GM19193 (cell line): ENCODE data around the gene MYO9B.

Source experiments
- POLR2A ChIP-seq: IDR thresholded peaks from 4 replicates; pipeline ENCODE4 v1.6.1; 2011; ENCODE audit not compliant: insufficient read depth, insufficient read length; ENCODE audit errors: extremely low read depth

MYO9B gene

DNA sequence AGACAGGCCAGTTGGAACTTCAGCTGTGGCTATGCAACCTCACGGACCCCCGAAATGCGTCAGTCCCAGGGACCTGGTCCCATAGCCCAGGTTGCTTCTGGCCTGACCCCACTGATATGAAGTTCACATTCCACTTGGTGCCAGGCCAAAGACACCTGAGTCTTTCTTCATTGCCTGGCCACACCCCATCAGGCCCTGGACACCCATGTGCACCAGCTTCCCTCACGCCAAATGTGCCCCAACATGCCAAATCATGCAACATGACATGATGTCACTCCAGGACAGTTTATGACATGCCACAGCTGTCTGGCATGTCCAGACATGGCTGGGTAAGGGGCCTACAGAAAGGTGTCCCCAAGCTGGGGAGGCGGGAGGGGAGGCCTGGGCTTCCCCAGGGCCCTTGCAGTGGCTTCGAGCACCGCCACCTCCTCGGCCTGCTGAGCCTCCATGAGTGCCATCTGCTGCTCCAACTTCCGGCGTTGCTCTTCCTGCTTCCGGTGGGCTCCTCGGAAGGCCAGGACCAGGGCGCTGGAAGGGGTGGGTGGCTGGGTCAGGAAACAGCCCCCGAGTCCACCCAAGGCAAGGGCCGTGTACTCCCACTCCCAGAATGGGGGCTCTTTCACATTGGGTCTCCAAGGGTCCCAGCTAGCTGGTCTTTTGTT is 174.4 kb downstream of the MYO9B start:
- TF ChIP-seq POLR2A, result no peak

DNA sequence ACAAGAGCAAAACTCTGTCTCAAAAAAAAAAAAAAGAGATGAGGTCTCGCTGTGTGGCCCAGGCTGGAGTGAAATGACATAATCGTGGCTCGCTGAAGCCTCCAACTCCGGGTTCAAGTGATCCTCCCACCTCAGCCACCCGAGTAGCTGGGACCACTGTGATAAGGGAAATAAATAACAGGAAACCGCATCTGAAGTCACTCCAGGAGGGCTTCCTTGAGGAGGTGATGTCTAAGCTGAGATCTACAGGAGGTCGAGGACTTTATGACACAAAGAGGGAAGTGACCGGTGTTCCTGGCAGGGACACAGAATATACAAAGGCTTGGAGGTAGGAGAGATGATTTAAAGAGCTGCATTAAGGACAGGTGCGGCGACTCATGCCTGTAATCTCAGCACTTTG is 179.1 kb downstream of the MYO9B start:
- no peak for TF ChIP-seq POLR2A

DNA sequence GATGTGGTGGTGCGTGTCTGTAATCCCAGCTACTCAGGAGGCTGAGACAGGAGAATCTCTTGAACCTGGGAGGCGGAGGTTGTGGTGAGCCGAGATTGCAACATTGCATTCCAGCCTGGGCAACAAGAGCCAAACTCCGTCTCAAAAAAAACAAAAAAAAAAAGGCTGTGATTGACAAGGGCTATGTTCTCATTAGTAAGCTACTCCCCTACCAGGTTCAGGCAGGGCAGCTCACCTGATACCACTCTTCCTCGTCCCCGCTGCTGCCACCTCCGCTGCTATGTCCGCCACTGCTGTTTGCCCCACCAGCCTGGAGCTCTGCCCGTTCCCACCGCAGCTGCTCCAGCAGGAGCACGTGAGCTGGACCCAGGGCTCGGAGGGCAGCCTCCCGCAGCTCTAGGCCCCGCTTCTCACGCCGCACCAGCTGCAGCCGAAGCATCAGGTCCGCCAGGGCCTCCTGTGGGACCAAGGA is 179.6 kb downstream of the MYO9B start:
- no peak for TF ChIP-seq POLR2A

DNA sequence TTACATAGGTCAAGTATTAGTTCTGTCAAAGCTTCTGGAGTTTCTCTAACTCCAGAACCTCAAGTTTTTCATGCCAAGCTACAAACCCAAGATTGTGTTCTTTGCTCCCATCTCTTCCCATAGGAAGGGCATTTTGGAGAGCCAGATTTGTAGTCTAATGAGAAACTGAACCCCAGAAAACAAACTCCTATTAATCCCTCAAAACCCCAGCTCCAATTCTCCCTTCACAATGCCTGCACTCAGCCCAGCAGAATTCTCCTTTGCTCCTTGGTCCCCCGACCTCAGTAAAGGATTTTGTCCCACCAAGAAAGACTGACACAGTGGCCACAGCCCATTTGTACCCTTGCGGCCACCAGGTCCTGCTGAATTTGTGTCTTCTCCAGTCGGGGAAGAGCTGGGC is 180.6 kb downstream of the MYO9B start:
- TF ChIP-seq POLR2A, result no peak

DNA sequence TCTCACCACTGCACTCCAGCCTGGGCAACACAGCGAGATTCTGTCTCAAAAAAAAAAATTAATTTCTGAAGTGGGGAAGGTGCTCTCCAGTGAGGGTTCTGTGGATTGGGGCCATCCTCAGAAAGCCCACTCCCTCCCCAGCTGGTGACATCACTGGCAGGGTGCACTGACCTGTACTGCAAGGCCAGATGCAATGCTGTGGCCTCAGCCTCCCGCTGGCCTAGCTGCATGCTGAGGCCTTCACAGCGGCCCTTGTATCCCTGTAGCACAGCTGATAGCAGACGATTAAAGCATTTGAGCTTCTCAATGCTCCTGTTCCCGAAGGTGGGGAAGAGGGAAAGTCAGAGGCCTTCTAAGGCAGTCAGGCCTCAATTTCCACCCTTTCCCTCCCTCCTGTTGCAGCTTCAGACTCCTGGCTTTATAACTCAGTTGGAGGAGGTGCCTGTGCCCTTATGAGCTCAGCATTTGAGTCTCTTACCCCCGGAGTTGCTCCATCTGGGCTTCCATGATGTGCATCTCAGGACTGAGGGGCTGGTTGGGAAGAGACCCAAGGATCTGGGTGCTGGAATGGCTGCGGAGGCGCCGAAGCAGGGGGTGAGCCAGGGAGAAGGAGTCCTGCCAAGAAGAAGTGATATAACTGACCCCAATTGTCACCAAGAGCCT is 183.7 kb downstream of the MYO9B start:
- TF ChIP-seq POLR2A, result no peak

DNA sequence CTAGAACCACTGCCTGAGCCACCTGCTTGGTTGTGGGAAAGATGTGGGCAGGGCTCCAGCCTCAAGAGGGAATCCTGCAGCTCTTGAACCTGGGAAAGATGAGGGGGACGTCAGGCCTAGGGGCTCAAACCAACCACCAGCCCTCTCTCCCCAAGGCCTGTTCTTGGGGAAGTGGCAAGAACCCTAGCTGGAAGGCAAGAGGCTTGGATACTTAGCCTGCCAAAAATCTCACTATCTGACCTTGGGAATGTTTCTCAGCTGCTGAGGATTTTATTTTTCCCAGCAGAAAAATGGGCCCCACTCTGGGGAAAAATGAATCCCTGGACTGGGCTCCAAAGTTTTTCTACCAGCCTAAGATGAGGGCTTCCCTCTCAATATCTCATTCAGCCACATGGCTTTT is 184.4 kb downstream of the MYO9B start:
- no peak for TF ChIP-seq POLR2A

DNA sequence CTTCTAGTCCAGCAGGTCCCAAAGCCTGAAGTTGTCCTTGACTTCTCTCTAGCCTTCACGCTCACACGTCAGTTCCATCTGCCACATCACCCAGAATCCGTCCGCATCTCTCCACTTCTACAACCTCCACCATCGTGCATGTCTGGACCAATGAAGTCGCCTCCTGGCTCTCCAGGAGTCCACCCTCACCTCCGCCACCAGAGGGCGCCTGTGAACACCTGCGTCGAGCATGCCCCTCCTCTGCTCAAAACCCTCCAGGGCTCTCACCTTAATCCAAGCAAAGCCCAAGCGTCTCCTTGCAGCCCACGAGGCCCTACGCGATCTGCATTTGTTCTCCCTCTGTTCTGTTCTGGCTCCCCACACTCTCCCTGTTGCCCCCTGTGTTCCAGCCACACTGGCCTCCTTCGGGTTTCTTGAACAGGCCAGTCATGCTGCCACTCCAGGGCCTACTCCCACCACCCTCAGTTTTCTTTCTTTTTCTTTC is 185.3 kb downstream of the MYO9B start:
- no peak for TF ChIP-seq POLR2A

DNA sequence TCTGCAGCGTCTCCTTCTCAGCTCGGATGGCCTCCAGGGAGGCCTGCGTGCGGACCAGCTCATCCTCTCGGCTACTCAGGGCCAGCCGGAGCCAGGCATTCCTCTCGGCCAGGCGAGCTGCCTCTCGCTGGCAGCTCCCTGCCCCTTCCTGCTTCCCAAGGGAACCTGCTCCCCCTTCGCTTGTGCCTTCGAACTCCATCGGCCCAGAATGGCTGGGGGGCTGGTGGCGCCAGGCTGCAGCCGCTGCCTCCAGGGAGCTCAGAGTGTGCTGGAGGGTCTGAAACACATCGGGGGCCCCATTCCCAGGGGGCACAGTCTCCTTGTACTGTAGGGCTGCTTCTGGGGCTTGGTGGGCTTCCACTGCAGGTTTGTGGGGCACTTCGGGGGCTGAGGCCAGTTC is 187.0 kb downstream of the MYO9B start:
- no peak for TF ChIP-seq POLR2A
